Heart right ventricle (tissue), 16 donors: ENCODE measurements around the gene GALNT7. TPM values are rescaled to one million over a fixed set of nuclear protein-coding genes. Genes with fewer than 3 reads are reported as not detected.

Experiments
- ATAC-seq, 8 donors: fragments of 200-7000 bp; cut with Tn5 transposase; one replicate each; pipeline ENCODE4 v1.9.1; 2020; ENCODE audit warnings: mild to moderate bottlenecking in 8 of 8, moderate library complexity in 8 of 8, moderate number of reproducible peaks in 1 of 8
- DNase-seq, 2 donors: peaks; one replicate each; pipeline ENCODE4 v3.0.0-alpha.2; 2020
- H3K27ac ChIP-seq, 10 donors: fragments of 200-600 bp; sonication (generic) in 2 of 10; one replicate each; pipeline versions ENCODE4 v1.5.0 to v1.8.0; 2020 to 2022; ENCODE audit warnings: mild to moderate bottlenecking in 3 of 10
- H3K27me3 ChIP-seq, 7 donors: fragments of 200-600 bp; one replicate each; pipeline ENCODE4 v1.8.0; 2021 to 2022; ENCODE audit warnings: mild to moderate bottlenecking in 2 of 7
- H3K36me3 ChIP-seq, 9 donors: fragments of 200-600 bp; sonication (generic) in 1 of 9; one replicate each; pipeline versions ENCODE4 v1.5.0 to v1.8.0; 2020 to 2022; ENCODE audit warnings: mild to moderate bottlenecking in 2 of 9
- H3K4me1 ChIP-seq, 9 donors: fragments of 200-600 bp; sonication (generic) in 1 of 9; one replicate each; pipeline versions ENCODE4 v1.5.0 to v1.8.0; 2020 to 2022; ENCODE audit warnings: mild to moderate bottlenecking in 4 of 9
- H3K4me3 ChIP-seq, 10 donors: fragments of 200-600 bp; sonication (generic) in 2 of 10; one replicate each; pipeline versions ENCODE4 v1.5.0 to v1.8.0; 2020 to 2022; ENCODE audit warnings: mild to moderate bottlenecking in 7 of 10, moderate library complexity in 2 of 10
- H3K9me3 ChIP-seq, 11 donors: fragments of 200-600 bp in 10 of 11; sonication (generic) in 2 of 11; one replicate each; pipeline versions ENCODE4 v1.5.0 to v1.8.0; 2013 to 2022; ENCODE audit warnings: mild to moderate bottlenecking in 2 of 11, control low read depth in 1 of 11, moderate library complexity in 1 of 11
- WGBS, 2 donors: extraction: QIAGEN DNeasy Blood & Tissue Kit; methylation state at CpG; one replicate each; pipeline ENCODE4 v1.1.7; 2013; ENCODE audit warnings: inconsistent platforms in 1 of 2; 5-methylcytosine and 5-hydroxymethylcytosine counted together
- intact Hi-C, 10 donors: fragments of 100-400 bp; cut with DNase I; formaldehyde crosslinking; loops; one replicate each; pipeline versions ENCODE4 v1.11.1 to v1.14.2; 2022
- polyA plus RNA-seq, 2 donors: library from polyadenylated mRNA; stranded (reverse); fragments of 200-250 nt; gene quantifications; one replicate each; pipeline ENCODE4 v1.2.3, GENCODE V29; 2013
- total RNA-seq, 10 donors: library from RNA; stranded (reverse); fragmentation: NEBNext Ultra II Directional in 3 of 10; extraction: Animal tissue kit (Norgen Biotek cat#: 25700) in 3 of 10; gene quantifications; one replicate each; pipeline versions ENCODE4 v1.2.1 to v1.2.4, GENCODE V29; 2021 to 2023
- TF ChIP-seq, protein P1 (sequence below), 9 donors: fragments of 200-600 bp; sonication (generic) in 2 of 9; IDR thresholded peaks; one replicate each; pipeline versions ENCODE4 v1.5.0 to v1.8.0; 2021 to 2022; ENCODE audit warnings: antibody characterized with exemption in 9 of 9, mild to moderate bottlenecking in 5 of 9, moderate library complexity in 1 of 9
- donor health status: Arrhythmogenic right ventricular cardiomyopathy.
- donor health status: ischemic (EF 13 %, LVEDD 7.1; RV severe dilation, severe dysfunction).
- donor health status: healthy with polysubstance abuse.
- donor health status: DM: no; HTN: yes; CAD: no.
- donor health status: DM: no; HTN: no; CAD: no.
- donor health status: ischemic (EF 25% LVEDD 6.9; RV normal size, moderate dysfunction).
- donor health status: ischemic (EF 25% LVEDD 5.7; RV mildly dilated, moderate dysfunction).
- donor health status: healthy.
- donor health status: DM: yes; HTN: yes; CAD: no.
- donor health status: Ischemic cardiomyopathy.
- donor health status: ischemic (EF 35%, LVEDD 5.7; RV mildly dilated, moderate dysfunction).
- donor health status: nonischemic (EF 11% LVEDD 7.7; RV severe dilation, severe dysfunction).
- donor health status: DM: yes; HTN: yes; CAD: no.
- donor health status: PGD.
- donor health status: ischemic (EF 29% LVEDD 5.4; RV normal size, mild dysfunction).
- donor health status: nonischemic (EF 23%, LVEDD 6.1; RV moderate dilation, normal function).

The GALNT7 gene
- total and polyA plus RNA-seq, 12 donors = 2.2 to 8.8 (median 5.3) TPM

- H3K9me3 ChIP-seq = no peaks in the 10 kb centered on the region
- intact Hi-C loops = loop anchor here in 7 of 10 donors (5.0 to 10.0 kb wide), 6 partner anchors 63 to 155 kb away; no protein-coding TSS in a partner anchor
- H3K27me3 ChIP-seq = no peaks in the 10 kb centered on the region
- peaks cover 0 to 10% (median 0%) of the 10 kb centered on the region in 9 donors for H3K36me3 ChIP-seq
- 0% methylated on average over 79 to 92 of the region's 92 CpGs for WGBS, 2 donors
- ATAC-seq (peak; percentile 67 to 88 (median 78)), DNase-seq (peak; percentile 63 to 69)
- peak overlapping the region; percentile 79 to 96 (median 90) for H3K27ac ChIP-seq
- H3K4me1 ChIP-seq = peaks cover 3 to 41% (median 15%) of the 10 kb centered on the region in 9 donors
- peak overlapping the region; percentile 45 to 84 (median 78) for H3K4me3 ChIP-seq
- TF ChIP-seq, protein P1, sequence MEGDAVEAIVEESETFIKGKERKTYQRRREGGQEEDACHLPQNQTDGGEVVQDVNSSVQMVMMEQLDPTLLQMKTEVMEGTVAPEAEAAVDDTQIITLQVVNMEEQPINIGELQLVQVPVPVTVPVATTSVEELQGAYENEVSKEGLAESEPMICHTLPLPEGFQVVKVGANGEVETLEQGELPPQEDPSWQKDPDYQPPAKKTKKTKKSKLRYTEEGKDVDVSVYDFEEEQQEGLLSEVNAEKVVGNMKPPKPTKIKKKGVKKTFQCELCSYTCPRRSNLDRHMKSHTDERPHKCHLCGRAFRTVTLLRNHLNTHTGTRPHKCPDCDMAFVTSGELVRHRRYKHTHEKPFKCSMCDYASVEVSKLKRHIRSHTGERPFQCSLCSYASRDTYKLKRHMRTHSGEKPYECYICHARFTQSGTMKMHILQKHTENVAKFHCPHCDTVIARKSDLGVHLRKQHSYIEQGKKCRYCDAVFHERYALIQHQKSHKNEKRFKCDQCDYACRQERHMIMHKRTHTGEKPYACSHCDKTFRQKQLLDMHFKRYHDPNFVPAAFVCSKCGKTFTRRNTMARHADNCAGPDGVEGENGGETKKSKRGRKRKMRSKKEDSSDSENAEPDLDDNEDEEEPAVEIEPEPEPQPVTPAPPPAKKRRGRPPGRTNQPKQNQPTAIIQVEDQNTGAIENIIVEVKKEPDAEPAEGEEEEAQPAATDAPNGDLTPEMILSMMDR (IDR thresholded peaks at IDR 0.05) = no peak
Measured at GRCh38 chr4:173169428-173170181, 994 bp downstream of the GALNT7 start.

DNA sequence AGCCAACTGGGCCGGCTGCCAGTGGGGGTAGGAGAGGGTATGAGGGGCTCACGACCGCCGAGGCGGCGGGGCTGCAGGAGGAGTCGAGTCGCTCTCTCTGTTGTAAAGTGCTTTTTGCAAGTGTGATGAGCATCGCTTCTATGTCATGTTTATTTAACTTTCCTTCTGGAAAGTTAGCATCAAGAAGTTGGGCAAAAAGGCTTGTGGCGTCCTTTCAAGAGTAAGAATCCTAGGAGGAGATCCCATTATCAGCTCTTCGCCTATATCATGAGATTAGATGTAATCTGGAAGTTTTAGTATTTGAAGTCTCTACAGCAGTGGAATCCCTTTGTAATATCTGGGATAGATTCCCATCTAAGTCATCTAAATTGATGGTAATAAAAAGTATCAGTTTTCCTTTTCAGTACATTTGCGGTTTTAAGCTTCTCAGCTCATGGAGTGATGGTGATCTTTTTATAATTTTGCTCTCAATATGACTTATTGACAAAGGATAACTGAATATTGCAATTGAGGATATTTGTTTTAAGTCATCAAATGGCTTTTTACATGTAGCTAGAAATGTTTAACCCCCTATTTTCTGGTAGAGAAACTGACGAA is 1.7 kb downstream of the GALNT7 start:
- Histone ChIP-seq H3K4me3 (peak overlapping the region; percentile 45 to 84 (median 78)), H3K27ac (peak overlapping the region; percentile 79 to 96 (median 90)), H3K9me3 (no peaks in the 10 kb centered on the region), H3K36me3 (peaks cover 0 to 5% (median 0%) of the 10 kb centered on the region in 9 donors), H3K4me1 (peaks cover 3 to 43% (median 15%) of the 10 kb centered on the region in 9 donors), H3K27me3 (no peaks in the 10 kb centered on the region)
- ATAC-seq (no peak), DNase-seq (no peak)
- WGBS, 2 donors = 12 to 13% methylated on average over 13 of the region's 13 CpGs
- intact Hi-C loops = loop anchor here in 5 of 10 donors (5.0 to 10.0 kb wide), 5 partner anchors 62 to 145 kb away; no protein-coding TSS in a partner anchor
- TF ChIP-seq, protein P1 (IDR thresholded peaks at IDR 0.05) = no peak

GRCh38 chr4:173171098-173171497 is 2.5 kb downstream of the GALNT7 start:
- no peaks in the 10 kb centered on the region for H3K36me3 ChIP-seq
- peak overlapping the region in 1 of 10 donors; percentile 65 for H3K4me3 ChIP-seq

DNA sequence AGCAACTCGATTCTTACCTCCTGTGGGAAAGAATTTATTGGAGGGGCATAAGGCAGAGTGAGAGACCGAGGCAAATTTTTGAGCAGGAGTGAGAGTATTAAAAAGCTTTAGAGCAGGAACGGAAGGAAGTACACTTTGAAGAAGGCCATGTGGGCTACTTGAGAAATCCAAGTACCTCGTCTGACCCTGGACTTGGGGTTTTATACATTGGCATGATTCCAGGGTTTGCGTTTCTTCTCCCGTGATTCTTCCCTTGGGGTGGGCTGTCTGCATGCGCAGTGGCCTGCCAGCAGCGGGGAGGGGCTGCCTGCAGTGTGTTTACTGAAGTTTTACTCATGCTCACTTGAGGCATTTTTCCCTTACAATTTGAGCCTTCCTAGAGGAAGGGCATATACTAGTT is 3.4 kb downstream of the GALNT7 start:
- Histone ChIP-seq H3K27ac (no peak overlapping the region), H3K27me3 (no peaks in the 10 kb centered on the region), H3K9me3 (no peaks in the 10 kb centered on the region), H3K36me3 (no peaks in the 10 kb centered on the region), H3K4me3 (no peak overlapping the region), H3K4me1 (peaks cover 3 to 43% (median 15%) of the 10 kb centered on the region in 9 donors)
- TF ChIP-seq, protein P1 (IDR thresholded peaks at IDR 0.05) = no peak
- DNase-seq = no peak
- WGBS, 2 donors = 73 to 83% methylated on average over 8 of the region's 8 CpGs
- ATAC-seq = no peak
- intact Hi-C loops = loop anchor here in 5 of 10 donors (5.0 to 10.0 kb wide), 5 partner anchors 60 to 147 kb away; no protein-coding TSS in a partner anchor

More at GRCh38 chr4:173171098-173171497, 2.5 kb downstream of the GALNT7 start:
- WGBS, 2 donors = 42 to 44% methylated on average over 2 of the region's 2 CpGs
- no peak overlapping the region for H3K27ac ChIP-seq
- DNase-seq = no peak
- intact Hi-C loops = loop anchor here in 5 of 10 donors (5.0 to 10.0 kb wide), 5 partner anchors 61 to 146 kb away; no protein-coding TSS in a partner anchor
- TF ChIP-seq, protein P1 (IDR thresholded peaks at IDR 0.05) = peak in 4 of 9 donors; percentile 23 to 27 (median 25)
- H3K4me1 ChIP-seq = peaks cover 3 to 43% (median 15%) of the 10 kb centered on the region in 9 donors
- ATAC-seq = no peak
- H3K9me3 ChIP-seq = no peaks in the 10 kb centered on the region
- H3K27me3 ChIP-seq = no peaks in the 10 kb centered on the region
